DMS53 (cell line): Measurements from ENCODE around the gene KDM6B.
"Not testable (repeated sequence)": the region's sequence is repeated elsewhere in the genome, so short reads cannot be mapped to it uniquely, and the experiment has no call there.

Experiments used
- DNase-seq: peaks from one replicate; lab custom pipeline; 2025; lab: John Stamatoyannopoulos, UW

The KDM6B gene

GRCh38 chr17:7852919-7853690 is 19.1 kb downstream of the KDM6B start:
- no peak for DNase-seq

GRCh38 chr17:7853691-7854038 is 19.6 kb downstream of the KDM6B start:
- DNase-seq, result no peak

- no peak for DNase-seq
Measured at GRCh38 chr17:7854078-7854777, 20.2 kb downstream of the KDM6B start.

- peak; percentile 61 for DNase-seq
Measured at GRCh38 chr17:7854851-7855659, 21.0 kb downstream of the KDM6B start, which contains the start of gene TMEM88. TMEM88 (plus strand) TSS chr17:7855066; CDS start chr17:7855075, 9 bp downstream.

GRCh38 chr17:7855660-7856010 is 21.6 kb downstream of the KDM6B start:
- DNase-seq, result no peak

GRCh38 chr17:7856011-7856810 is 22.2 kb downstream of the KDM6B start:
- DNase-seq, result peak; percentile 85

- peak; percentile 100 for DNase-seq
Measured at GRCh38 chr17:7856811-7857712, 23.0 kb downstream of the KDM6B start, which contains the start of gene NAA38. NAA38 (minus strand) TSS chr17:7857559; CDS start chr17:7857463, 96 bp downstream.

- peak; percentile 99 for DNase-seq
Measured at GRCh38 chr17:7857713-7858521, 23.9 kb downstream of the KDM6B start, which contains the start of gene CYB5D1. CYB5D1 (plus strand) TSS chr17:7858003; CDS start chr17:7858135, 132 bp downstream.

GRCh38 chr17:7858522-7858810 is 24.4 kb downstream of the KDM6B start:
- peak; percentile 89 for DNase-seq

- no peak for DNase-seq
Measured at GRCh38 chr17:7859028-7859427, 25.0 kb downstream of the KDM6B start.

- DNase-seq, result peak; percentile 85
Measured at GRCh38 chr17:7862692-7863437, 28.8 kb downstream of the KDM6B start.

GRCh38 chr17:7864384-7864783 is 30.4 kb downstream of the KDM6B start:
- DNase-seq, result not testable (repeated sequence)

GRCh38 chr17:7864995-7865650 is 31.1 kb downstream of the KDM6B start:
- DNase-seq, result no peak

GRCh38 chr17:7867881-7868329 is 33.9 kb downstream of the KDM6B start:
- DNase-seq, result no peak

- no peak for DNase-seq
Measured at GRCh38 chr17:7873051-7873450, 39.0 kb downstream of the KDM6B start.

GRCh38 chr17:7875804-7876370 is 41.9 kb downstream of the KDM6B start:
- DNase-seq, result no peak

- no peak for DNase-seq
Measured at GRCh38 chr17:7878234-7878633, 44.2 kb downstream of the KDM6B start.
